GM18858 (cell line): ENCODE results near the gene MDC1.
"Not testable (repeated sequence)": the region's sequence is repeated elsewhere in the genome, so short reads cannot be mapped to it uniquely, and the experiment has no call there.

Experiments used
- ATAC-seq: cut with Tn5 transposase; IDR thresholded peaks from one replicate; pipeline ENCODE4 v1.9.1; 2021; ENCODE audit not compliant: unreplicated experiment

MDC1 gene

GRCh38 chr6:30717129-30717844, at the start of gene MDC1:
MDC1 (minus strand) TSS chr6:30717281; CDS start chr6:30715175, 2,106 bp downstream.
- peak; percentile 57 for ATAC-seq

GRCh38 chr6:30766461-30767157, 49.5 kb upstream of the MDC1 start:
- ATAC-seq = no peak

GRCh38 chr6:30765495-30765894, 48.4 kb upstream of the MDC1 start:
- not testable (repeated sequence) for ATAC-seq

- not testable (repeated sequence) for ATAC-seq
Observed at GRCh38 chr6:30764490-30765043, 47.5 kb upstream of the MDC1 start.

GRCh38 chr6:30763618-30764489, 46.8 kb upstream of the MDC1 start:
- ATAC-seq = no peak

GRCh38 chr6:30763155-30763617, 46.1 kb upstream of the MDC1 start:
- ATAC-seq = no peak

- no peak for ATAC-seq
Observed at GRCh38 chr6:30761791-30762429, 44.8 kb upstream of the MDC1 start.

- no peak for ATAC-seq
Observed at GRCh38 chr6:30760549-30760948, 43.5 kb upstream of the MDC1 start.

- no peak for ATAC-seq
Observed at GRCh38 chr6:30759575-30760239, 42.6 kb upstream of the MDC1 start.

GRCh38 chr6:30757261-30757904, 40.3 kb upstream of the MDC1 start:
- no peak for ATAC-seq

GRCh38 chr6:30756405-30757003, 39.4 kb upstream of the MDC1 start:
- ATAC-seq = not testable (repeated sequence)

GRCh38 chr6:30754631-30755030, 37.5 kb upstream of the MDC1 start:
- ATAC-seq = no peak

GRCh38 chr6:30752157-30752927, 35.3 kb upstream of the MDC1 start:
- ATAC-seq = no peak

GRCh38 chr6:30750379-30750668, 33.2 kb upstream of the MDC1 start:
- no peak for ATAC-seq

- ATAC-seq = no peak
Observed at GRCh38 chr6:30749554-30750378, 32.7 kb upstream of the MDC1 start.

GRCh38 chr6:30748851-30749540, 31.9 kb upstream of the MDC1 start:
- no peak for ATAC-seq
